Osteoblast (primary cell): ENCODE data around the gene CALN1. TPM values are rescaled to one million over a fixed set of nuclear protein-coding genes. Genes with fewer than 3 reads are reported as not detected.
A peak's percentile ranks its signal among the peaks of the same experiment; 100 is the strongest.

Source experiments
- DNase-seq: peaks from one replicate; pipeline ENCODE4 v3.0.0; 2011; ENCODE audit warnings: low spot score, mixed read lengths; ENCODE audit not compliant: insufficient read length; ENCODE audit errors: missing footprints
- H2AFZ ChIP-seq: 2 replicates; pipeline ENCODE4 v1.6.0; 2011; ENCODE audit warnings: mild to moderate bottlenecking, low read length
- H3K27ac ChIP-seq: 2 replicates; pipeline ENCODE4 v1.5.1; 2011; ENCODE audit warnings: mild to moderate bottlenecking, low read depth, low read length, moderate library complexity
- H3K27me3 ChIP-seq: 2 replicates; pipeline ENCODE4 v1.6.0; 2012; ENCODE audit warnings: mild to moderate bottlenecking, control low read depth, inconsistent platforms, low read length, moderate library complexity; ENCODE audit not compliant: insufficient read depth
- H3K36me3 ChIP-seq: 2 replicates; pipeline ENCODE4 v1.5.1; 2011; ENCODE audit warnings: mild to moderate bottlenecking, low read length, control low read depth, moderate library complexity; ENCODE audit not compliant: insufficient read depth
- H3K4me1 ChIP-seq: 2 replicates; pipeline ENCODE4 v1.5.1; 2011; ENCODE audit warnings: mild to moderate bottlenecking, low read length, control low read depth, moderate library complexity; ENCODE audit not compliant: insufficient read depth
- H3K4me2 ChIP-seq: 2 replicates; pipeline ENCODE4 v1.6.0; 2011; ENCODE audit warnings: mild to moderate bottlenecking, low read length; ENCODE audit not compliant: insufficient read depth
- H3K4me3 ChIP-seq: fragments of 200-600 bp; sonication (generic); 3 replicates; pipeline ENCODE4 v1.5.1; 2012; ENCODE audit warnings: mild to moderate bottlenecking, low read length, inconsistent platforms; ENCODE audit not compliant: insufficient read depth
- H3K79me2 ChIP-seq: 2 replicates; pipeline ENCODE4 v1.6.0; 2012; ENCODE audit warnings: mild to moderate bottlenecking, low read length, control low read depth, inconsistent platforms; ENCODE audit not compliant: insufficient read depth
- H3K9me3 ChIP-seq: 2 replicates; pipeline ENCODE4 v1.5.1; 2011; ENCODE audit warnings: low read depth, low read length, control low read depth
- H4K20me1 ChIP-seq: 2 replicates; pipeline ENCODE4 v1.6.0; 2012; ENCODE audit warnings: mild to moderate bottlenecking, low read length, control low read depth; ENCODE audit not compliant: insufficient read depth
- total RNA-seq: library from RNA; depleted of rRNA; stranded (reverse); fragments of >200 nt; gene quantifications from 2 replicates; pipeline ENCODE4 v1.2.3, GENCODE V29; 2012
- TF ChIP-seq, protein P1 (sequence below): IDR thresholded peaks from 2 replicates; pipeline ENCODE4 v1.5.1; 2011; ENCODE audit warnings: mild to moderate bottlenecking, low read depth, low read length, moderate library complexity; ENCODE audit errors: extremely low read depth

Gene CALN1
- total RNA-seq, 1 donor = not detected

DNA sequence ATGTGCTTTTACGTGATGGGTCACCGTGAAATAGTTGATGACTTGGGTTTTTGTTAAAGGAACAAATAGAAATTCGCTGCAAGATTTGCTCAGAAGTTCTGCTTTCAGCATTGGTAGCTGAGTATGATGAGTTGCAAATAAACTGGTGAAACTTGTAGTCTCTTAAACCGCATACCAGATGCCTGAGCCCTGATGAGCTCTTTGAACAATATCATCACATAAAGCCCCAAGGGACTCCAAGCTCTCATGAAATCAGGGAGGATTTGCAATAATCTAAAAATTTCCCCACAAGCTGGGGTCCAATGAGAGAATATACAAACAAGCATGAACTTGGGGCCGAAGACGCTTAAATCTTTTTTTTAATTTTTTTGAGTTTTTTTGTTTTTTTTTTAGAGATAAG is 312.4 kb downstream of the CALN1 start:
- peaks cover 17% of the 10 kb centered on the region for H3K4me1 ChIP-seq
- H3K9me3 ChIP-seq = no peaks in the 10 kb centered on the region
- TF ChIP-seq, protein P1, sequence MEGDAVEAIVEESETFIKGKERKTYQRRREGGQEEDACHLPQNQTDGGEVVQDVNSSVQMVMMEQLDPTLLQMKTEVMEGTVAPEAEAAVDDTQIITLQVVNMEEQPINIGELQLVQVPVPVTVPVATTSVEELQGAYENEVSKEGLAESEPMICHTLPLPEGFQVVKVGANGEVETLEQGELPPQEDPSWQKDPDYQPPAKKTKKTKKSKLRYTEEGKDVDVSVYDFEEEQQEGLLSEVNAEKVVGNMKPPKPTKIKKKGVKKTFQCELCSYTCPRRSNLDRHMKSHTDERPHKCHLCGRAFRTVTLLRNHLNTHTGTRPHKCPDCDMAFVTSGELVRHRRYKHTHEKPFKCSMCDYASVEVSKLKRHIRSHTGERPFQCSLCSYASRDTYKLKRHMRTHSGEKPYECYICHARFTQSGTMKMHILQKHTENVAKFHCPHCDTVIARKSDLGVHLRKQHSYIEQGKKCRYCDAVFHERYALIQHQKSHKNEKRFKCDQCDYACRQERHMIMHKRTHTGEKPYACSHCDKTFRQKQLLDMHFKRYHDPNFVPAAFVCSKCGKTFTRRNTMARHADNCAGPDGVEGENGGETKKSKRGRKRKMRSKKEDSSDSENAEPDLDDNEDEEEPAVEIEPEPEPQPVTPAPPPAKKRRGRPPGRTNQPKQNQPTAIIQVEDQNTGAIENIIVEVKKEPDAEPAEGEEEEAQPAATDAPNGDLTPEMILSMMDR = no peak
- peak overlapping the region; percentile 76 for H3K4me2 ChIP-seq
- DNase-seq = peak; percentile 83
- H4K20me1 ChIP-seq = no peaks in the 10 kb centered on the region
- H3K4me3 ChIP-seq = no peak overlapping the region
- no peaks in the 10 kb centered on the region for H3K36me3 ChIP-seq
- no peak overlapping the region for H2AFZ ChIP-seq
- H3K27me3 ChIP-seq = no peaks in the 10 kb centered on the region
- H3K79me2 ChIP-seq = no peaks in the 10 kb centered on the region
- H3K27ac ChIP-seq = peak overlapping the region; percentile 94

DNA sequence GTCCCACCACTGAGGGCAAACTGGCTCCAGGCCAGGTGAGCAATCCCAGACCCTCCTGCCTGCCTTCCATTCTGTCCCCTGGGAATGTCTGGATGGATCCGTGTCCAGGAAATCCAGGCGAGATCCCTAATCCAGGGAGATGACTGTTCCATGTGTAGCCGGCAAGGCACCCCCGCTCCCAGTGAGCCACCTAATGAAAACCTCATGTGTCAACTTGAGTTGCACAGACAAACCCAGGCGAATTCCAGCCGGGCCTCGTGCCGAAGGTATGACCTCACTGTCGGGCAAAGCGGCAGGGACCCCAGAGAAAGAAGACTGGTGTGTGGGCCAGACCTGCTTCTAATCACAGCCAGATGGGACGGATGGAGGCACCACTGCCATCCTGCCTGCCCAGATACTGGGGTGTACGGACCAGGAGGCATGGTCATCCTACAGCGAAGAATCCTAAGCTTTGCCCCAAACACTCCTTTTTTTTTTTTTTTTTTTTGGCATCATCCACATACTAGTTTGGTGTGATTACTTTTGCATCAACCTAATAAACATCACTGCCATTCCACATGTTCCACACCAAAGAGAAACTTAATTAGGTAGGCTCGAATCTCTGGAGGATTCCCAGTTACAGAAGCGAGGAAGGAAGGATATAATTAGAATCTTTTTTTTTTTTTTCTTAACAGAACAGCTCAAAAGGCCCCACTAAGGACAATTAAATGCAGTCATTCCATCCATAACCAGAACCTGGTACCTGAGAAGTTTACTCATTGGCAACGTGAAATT is 313.1 kb downstream of the CALN1 start:
- Histone ChIP-seq H3K27me3 (no peaks in the 10 kb centered on the region), H3K36me3 (no peaks in the 10 kb centered on the region), H3K4me2 (peak overlapping the region; percentile 76), H3K79me2 (no peaks in the 10 kb centered on the region), H3K27ac (peak overlapping the region; percentile 94), H2AFZ (peak overlapping the region; percentile 41), H3K4me3 (peak overlapping the region; percentile 42), H3K4me1 (peaks cover 17% of the 10 kb centered on the region), H3K9me3 (no peaks in the 10 kb centered on the region), H4K20me1 (no peaks in the 10 kb centered on the region)
- TF ChIP-seq, protein P1 = no peak
- DNase-seq = peak; percentile 85

DNA sequence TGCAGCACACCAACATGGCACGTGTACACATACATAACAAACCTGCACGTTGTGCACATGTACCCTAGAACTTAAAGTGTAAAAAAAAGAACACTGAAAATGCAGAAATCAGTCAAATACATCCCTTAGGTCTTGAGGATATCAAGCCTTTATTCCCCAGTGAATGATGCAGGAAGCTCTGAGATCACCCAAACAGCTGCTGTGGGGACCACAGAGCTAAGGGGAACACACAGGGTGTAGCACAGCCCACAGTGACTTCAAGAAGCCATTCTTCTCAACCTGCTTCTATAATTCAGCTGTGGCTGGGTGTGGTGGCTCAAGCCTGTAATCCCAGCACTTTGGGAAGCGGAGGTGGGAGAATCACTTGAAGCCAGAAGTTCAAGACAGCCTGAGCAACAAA is 314.9 kb downstream of the CALN1 start:
- H3K27me3 ChIP-seq = no peaks in the 10 kb centered on the region
- H4K20me1 ChIP-seq = no peaks in the 10 kb centered on the region
- H3K4me2 ChIP-seq = no peak overlapping the region
- TF ChIP-seq, protein P1 = no peak
- DNase-seq = no peak
- H3K79me2 ChIP-seq = no peaks in the 10 kb centered on the region
- H3K27ac ChIP-seq = no peak overlapping the region
- no peaks in the 10 kb centered on the region for H3K9me3 ChIP-seq
- H3K4me1 ChIP-seq = peaks cover 17% of the 10 kb centered on the region
- no peak overlapping the region for H2AFZ ChIP-seq
- H3K36me3 ChIP-seq = no peaks in the 10 kb centered on the region
- no peak overlapping the region for H3K4me3 ChIP-seq

DNA sequence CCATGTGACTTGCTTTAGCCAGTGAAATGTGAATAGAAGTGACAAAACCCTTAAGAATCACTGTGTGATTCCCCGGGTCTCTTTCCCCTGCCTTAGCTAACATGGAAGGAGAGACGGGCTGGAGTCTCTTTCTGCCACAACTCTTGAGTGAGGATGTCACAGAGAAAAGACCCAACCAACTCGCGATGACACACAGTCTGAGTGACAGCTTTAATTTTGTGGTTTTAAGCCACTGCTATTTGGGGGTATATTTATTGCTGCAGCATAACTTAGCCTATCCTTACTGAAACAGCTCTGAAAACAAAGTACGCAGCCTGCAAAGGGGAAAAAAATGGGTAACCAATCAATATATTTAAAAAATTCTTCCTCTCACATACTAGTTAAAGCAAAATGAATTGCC is 319.4 kb downstream of the CALN1 start:
- Histone ChIP-seq H3K4me2 (no peak overlapping the region), H4K20me1 (no peaks in the 10 kb centered on the region), H3K27ac (no peak overlapping the region), H3K27me3 (no peaks in the 10 kb centered on the region), H3K79me2 (no peaks in the 10 kb centered on the region), H3K9me3 (no peaks in the 10 kb centered on the region), H3K4me3 (no peak overlapping the region), H2AFZ (no peak overlapping the region), H3K4me1 (no peaks in the 10 kb centered on the region), H3K36me3 (no peaks in the 10 kb centered on the region)
- no peak for DNase-seq
- TF ChIP-seq, protein P1 = no peak
